Ishikawa (cell line): ENCODE data around the gene CDX2.

Experiments used
- EP300 ChIP-seq: IDR thresholded peaks from 2 replicates; pipeline ENCODE4 v1.6.1; 2012; ENCODE audit warnings: borderline replicate concordance
- FOXM1 ChIP-seq: IDR thresholded peaks from 2 replicates; pipeline ENCODE4 v1.6.1; 2012; ENCODE audit warnings: low read depth, borderline replicate concordance
- NFIC ChIP-seq: IDR thresholded peaks from 2 replicates; pipeline ENCODE4 v1.6.1; 2012
- RAD21 ChIP-seq: IDR thresholded peaks from 2 replicates; pipeline ENCODE4 v1.6.1; 2012; ENCODE audit warnings: low read depth
- TEAD4 ChIP-seq: IDR thresholded peaks from 2 replicates; pipeline ENCODE4 v1.6.1; 2012
- YY1 ChIP-seq: IDR thresholded peaks from 2 replicates; pipeline ENCODE4 v1.6.1; 2012; ENCODE audit warnings: low read depth

DNA sequence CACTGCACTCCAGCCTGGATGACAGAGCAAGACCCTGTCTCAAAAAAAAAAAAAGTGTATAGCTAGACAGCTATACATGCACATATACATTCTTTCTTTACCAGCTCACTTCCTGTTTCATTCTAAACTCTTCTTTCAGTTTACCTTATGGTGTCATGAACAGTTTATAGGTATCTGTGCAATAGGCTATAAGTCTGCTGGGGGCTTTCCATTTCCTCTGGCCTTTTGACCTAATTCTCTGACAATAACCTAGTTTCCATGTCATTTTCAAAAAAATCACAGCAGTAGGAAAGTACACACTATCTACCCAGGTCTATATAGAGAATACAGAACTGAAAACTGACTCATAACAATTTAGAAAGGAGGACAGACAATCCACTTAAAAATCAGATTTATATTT lies 43.8 kb upstream of the CDX2 start:
- TF ChIP-seq EP300, result no peak
- TF ChIP-seq TEAD4, result no peak
- TF ChIP-seq FOXM1, result no peak
- TF ChIP-seq NFIC, result no peak
- no peak for TF ChIP-seq YY1
- no peak for TF ChIP-seq RAD21
